Transverse colon (tissue), 4 donors: Measurements from ENCODE around the gene SLC6A4. TPM values are rescaled to one million over a fixed set of nuclear protein-coding genes. Genes with fewer than 3 reads are reported as not detected.

Experiments used
- DNase-seq: peaks from one replicate; pipeline ENCODE4 v3.0.0-alpha.2; 2019
- H3K27ac ChIP-seq, 4 donors: fragments of 200-600 bp; sonication (generic); 2 replicates each; pipeline ENCODE4 v1.5.1; 2016 to 2018; ENCODE audit warnings: inconsistent platforms in 4 of 4
- H3K27me3 ChIP-seq: fragments of 200-600 bp; sonication (generic); 2 replicates; pipeline ENCODE4 v1.5.1; 2017; ENCODE audit warnings: inconsistent platforms
- H3K36me3 ChIP-seq, 4 donors: fragments of 200-600 bp; sonication (generic); 2 replicates each; pipeline ENCODE4 v1.5.1; 2017 to 2019; ENCODE audit warnings: inconsistent platforms in 4 of 4
- H3K4me1 ChIP-seq, 4 donors: fragments of 200-600 bp; sonication (generic); 2 replicates each; pipeline ENCODE4 v1.5.1; 2017 to 2020; ENCODE audit warnings: inconsistent platforms in 4 of 4
- H3K4me3 ChIP-seq, 4 donors: fragments of 200-600 bp; sonication (generic); 1 replicate in 1 of 4; 2 replicates in 3 of 4; pipeline versions ENCODE4 v1.5.1 to v1.6.1; 2017 to 2019; ENCODE audit warnings: inconsistent platforms in 4 of 4
- H3K9me3 ChIP-seq, 2 donors: fragments of 200-600 bp; sonication (generic); 2 replicates each; pipeline ENCODE4 v1.5.1; 2017 to 2019; ENCODE audit warnings: inconsistent platforms in 2 of 2
- EP300 ChIP-seq: sonication (generic); formaldehyde crosslinking; IDR thresholded peaks from one replicate; pipeline ENCODE4 v1.6.1; 2017; ENCODE audit warnings: antibody characterized with exemption, low read depth
- POLR2A ChIP-seq: fragments of 450-650 bp; IDR thresholded peaks from one replicate; pipeline ENCODE4 v1.6.1; 2016; ENCODE audit warnings: antibody characterized with exemption, mild to moderate bottlenecking, moderate library complexity
- POLR2AphosphoS5 ChIP-seq, 3 donors: sonication (generic); formaldehyde crosslinking; IDR thresholded peaks; one replicate each; pipeline ENCODE4 v1.6.1; 2016; ENCODE audit warnings: antibody characterized with exemption in 3 of 3
- WGBS, 2 donors: methylation state at CpG; one replicate each; pipeline ENCODE4 v1.1.5; 2018; ENCODE audit warnings: low coverage in 1 of 2; 5-methylcytosine and 5-hydroxymethylcytosine counted together
- in situ Hi-C, 4 donors: fragments of 200-750 bp; cut with MboI; loops; one replicate each; pipeline versions ENCODE4 v1.15.0 to v1.15.1; 2017; ENCODE audit warnings: low sequenced_read_pairs in 3 of 4, low pct_ligation_motif_present in 1 of 4, low pct_unique_long_range_greater_than_20kb in 1 of 4
- intact Hi-C: fragments of 100-400 bp; cut with DNase I; formaldehyde crosslinking; loops from one replicate; pipeline ENCODE4 v1.15.1; 2023; ENCODE audit warnings: low total_unique reads
- total RNA-seq, 4 donors: library from RNA; depleted of rRNA; stranded (reverse); fragments of >200 nt; gene quantifications; one replicate each; pipeline ENCODE4 v1.1.0, GENCODE V29; 2016
- TF ChIP-seq, protein P1 (sequence below), 5 experiments: fragments of 200-600 bp in 3 of 5; fragments of 450-650 bp in 2 of 5; sonication (generic) in 3 of 5; IDR thresholded peaks; 1 replicate in 2 of 5; 2 replicates in 3 of 5; pipeline ENCODE4 v1.5.1; 2016 to 2017; ENCODE audit warnings: antibody characterized with exemption in 5 of 5, inconsistent platforms in 3 of 5, mild to moderate bottlenecking in 2 of 5, moderate library complexity in 1 of 5

SLC6A4 gene
- total RNA-seq, 4 donors from 2014 or later: 0.16 to 4.8 TPM; not detected in 2

DNA sequence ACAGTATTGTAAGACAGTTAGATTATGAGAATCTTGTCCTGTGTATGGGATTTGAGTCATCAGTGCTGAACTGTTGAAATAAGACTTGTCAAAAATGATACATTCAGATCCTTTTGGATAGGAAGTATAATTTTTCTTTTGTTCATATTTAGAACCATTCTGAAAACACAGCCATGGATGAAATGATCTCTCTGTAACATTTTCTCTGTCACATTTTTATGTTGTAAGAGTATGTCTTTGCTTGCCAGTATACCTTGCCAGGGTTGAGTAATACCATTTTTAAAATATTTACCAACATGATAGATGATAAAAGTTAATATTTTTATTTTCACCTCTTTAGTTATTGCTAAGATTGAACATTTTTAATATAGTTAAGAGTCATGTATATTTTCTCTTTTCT, 73.9 kb downstream of the SLC6A4 start:
- no peaks in the 10 kb centered on the region for H3K9me3 ChIP-seq
- H3K4me3 ChIP-seq: no peak overlapping the region
- TF ChIP-seq, protein P1, sequence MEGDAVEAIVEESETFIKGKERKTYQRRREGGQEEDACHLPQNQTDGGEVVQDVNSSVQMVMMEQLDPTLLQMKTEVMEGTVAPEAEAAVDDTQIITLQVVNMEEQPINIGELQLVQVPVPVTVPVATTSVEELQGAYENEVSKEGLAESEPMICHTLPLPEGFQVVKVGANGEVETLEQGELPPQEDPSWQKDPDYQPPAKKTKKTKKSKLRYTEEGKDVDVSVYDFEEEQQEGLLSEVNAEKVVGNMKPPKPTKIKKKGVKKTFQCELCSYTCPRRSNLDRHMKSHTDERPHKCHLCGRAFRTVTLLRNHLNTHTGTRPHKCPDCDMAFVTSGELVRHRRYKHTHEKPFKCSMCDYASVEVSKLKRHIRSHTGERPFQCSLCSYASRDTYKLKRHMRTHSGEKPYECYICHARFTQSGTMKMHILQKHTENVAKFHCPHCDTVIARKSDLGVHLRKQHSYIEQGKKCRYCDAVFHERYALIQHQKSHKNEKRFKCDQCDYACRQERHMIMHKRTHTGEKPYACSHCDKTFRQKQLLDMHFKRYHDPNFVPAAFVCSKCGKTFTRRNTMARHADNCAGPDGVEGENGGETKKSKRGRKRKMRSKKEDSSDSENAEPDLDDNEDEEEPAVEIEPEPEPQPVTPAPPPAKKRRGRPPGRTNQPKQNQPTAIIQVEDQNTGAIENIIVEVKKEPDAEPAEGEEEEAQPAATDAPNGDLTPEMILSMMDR (IDR thresholded peaks at IDR 0.05): no peak
- TF ChIP-seq POLR2AphosphoS5 (IDR thresholded peaks at IDR 0.05): no peak
- TF ChIP-seq EP300: no peak
- no peak for TF ChIP-seq POLR2A
- in situ Hi-C loops: no loop called here
- H3K36me3 ChIP-seq: peaks cover 0 to 7% (median 0%) of the 10 kb centered on the region in 4 donors
- DNase-seq: no peak
- H3K27ac ChIP-seq: no peak overlapping the region
- no peaks in the 10 kb centered on the region for H3K27me3 ChIP-seq
- peaks cover 0 to 9% (median 0%) of the 10 kb centered on the region in 4 donors for H3K4me1 ChIP-seq
- intact Hi-C loops: no loop called here

DNA sequence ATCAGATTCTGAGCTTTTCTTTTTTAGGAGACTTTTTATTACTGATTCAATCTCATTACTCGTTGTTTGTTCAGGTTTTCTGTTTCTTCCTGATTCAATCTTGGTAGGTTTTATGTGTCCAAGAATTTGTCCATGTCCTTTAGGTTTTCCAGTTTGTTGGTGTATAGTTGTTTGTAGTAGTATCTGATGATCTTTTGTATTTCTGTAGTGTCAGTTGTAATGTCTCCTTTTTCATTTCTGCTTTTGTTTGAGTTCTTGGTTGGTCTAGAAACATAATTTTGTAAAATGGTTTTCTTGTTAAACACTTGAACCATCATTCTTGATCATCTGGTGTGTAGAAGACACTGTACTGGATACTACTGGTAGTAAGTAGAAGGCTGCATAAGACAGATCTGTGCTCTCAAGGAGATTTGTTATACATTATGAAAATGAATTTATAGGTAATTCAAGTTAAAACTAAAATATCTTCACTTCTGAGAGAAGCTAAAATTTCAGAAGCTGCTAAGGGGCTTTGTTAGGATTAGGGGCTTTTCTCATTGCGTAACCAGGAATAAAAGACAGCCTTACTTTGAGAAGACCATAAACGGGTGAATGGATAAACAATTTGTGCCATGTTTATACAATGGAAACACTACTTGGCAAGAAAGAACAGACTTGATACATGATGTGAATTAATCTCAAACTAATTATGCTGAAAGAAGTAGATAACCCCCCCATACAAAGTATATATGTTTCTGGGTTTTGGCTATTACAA, 74.9 kb downstream of the SLC6A4 start:
- 73 to 86% methylated on average over 3 of the region's 3 CpGs for WGBS, 2 donors
- intact Hi-C loops: no loop called here
- Histone ChIP-seq H3K27me3 (no peaks in the 10 kb centered on the region), H3K27ac (no peak overlapping the region), H3K4me1 (peaks cover 0 to 9% (median 0%) of the 10 kb centered on the region in 4 donors), H3K4me3 (no peak overlapping the region), H3K36me3 (peaks cover 0 to 7% (median 0%) of the 10 kb centered on the region in 4 donors), H3K9me3 (no peaks in the 10 kb centered on the region)
- no peak for DNase-seq
- TF ChIP-seq, protein P1 (IDR thresholded peaks at IDR 0.05): no peak
- TF ChIP-seq EP300 (no peak), POLR2AphosphoS5 (IDR thresholded peaks at IDR 0.05) (no peak), POLR2A (no peak)
- in situ Hi-C loops: no loop called here

DNA sequence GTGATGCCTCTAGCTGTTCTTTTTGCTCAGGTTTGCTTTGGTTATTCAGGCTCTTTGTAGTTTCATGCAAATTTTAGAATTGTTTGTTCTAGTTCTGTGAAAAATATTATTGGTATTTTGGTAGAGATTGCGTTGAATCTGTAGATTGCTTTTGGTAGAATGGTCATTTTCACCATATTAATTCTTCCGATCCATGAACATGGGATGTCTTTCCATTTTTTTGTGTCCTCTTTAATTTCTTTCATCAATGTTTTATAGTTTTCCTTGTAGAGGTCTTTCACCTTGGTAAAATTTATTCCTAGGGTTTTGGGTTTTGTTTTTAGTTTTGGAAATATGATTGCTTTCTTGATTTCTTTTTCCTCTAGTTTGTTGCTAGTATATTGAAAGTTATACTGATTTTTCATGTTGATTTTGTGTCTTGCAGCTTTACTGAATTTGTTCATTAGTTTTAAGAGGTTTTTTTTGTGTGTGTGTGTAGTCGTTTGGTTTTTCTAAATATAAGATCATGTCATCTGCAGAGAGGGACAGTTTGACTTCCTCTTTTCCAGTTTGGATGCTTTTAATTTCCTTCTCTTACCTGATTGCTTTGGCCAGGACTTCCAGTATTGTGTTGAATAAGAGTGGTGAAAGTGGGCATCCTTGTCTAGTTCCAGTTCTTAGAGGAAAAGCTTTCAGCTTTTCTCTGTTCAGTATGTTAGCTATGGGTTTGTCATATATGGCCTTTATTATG, 76.4 kb downstream of the SLC6A4 start:
- in situ Hi-C loops: no loop called here
- 83 to 92% methylated on average over 3 of the region's 3 CpGs for WGBS, 2 donors
- Histone ChIP-seq H3K27me3 (no peaks in the 10 kb centered on the region), H3K4me3 (no peak overlapping the region), H3K4me1 (peaks cover 0 to 9% (median 0%) of the 10 kb centered on the region in 4 donors), H3K9me3 (no peaks in the 10 kb centered on the region), H3K36me3 (peaks cover 0 to 7% (median 0%) of the 10 kb centered on the region in 4 donors), H3K27ac (no peak overlapping the region)
- TF ChIP-seq, protein P1 (IDR thresholded peaks at IDR 0.05): no peak
- TF ChIP-seq EP300: no peak
- intact Hi-C loops: no loop called here
- DNase-seq: no peak

DNA sequence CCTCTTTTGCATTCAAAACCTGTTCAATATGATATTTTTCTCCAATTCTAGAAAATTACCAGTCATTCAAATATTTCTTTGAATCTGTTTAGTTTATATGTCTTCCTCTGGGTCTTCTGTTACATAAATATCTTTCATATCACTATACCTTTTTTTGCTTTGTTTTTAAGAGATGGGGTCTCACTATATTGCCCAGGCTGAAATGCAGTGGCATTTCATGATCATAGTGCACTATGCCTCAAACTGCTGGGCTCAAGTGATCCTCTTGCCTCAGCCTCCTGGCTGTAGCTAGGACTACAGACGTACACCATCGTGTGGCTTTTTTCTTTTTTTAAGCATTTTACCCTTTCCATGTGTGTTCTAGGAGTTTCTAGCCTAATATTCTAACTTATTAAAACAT, 80.1 kb downstream of the SLC6A4 start:
- no peaks in the 10 kb centered on the region for H3K9me3 ChIP-seq
- no peaks in the 10 kb centered on the region for H3K4me1 ChIP-seq
- in situ Hi-C loops (no loop called here), intact Hi-C loops (no loop called here)
- no peak for TF ChIP-seq POLR2AphosphoS5 (IDR thresholded peaks at IDR 0.05)
- TF ChIP-seq, protein P1 (IDR thresholded peaks at IDR 0.05): no peak
- no peak for TF ChIP-seq POLR2A
- TF ChIP-seq EP300: no peak
- peaks cover 0 to 7% (median 0%) of the 10 kb centered on the region in 4 donors for H3K36me3 ChIP-seq
- H3K27ac ChIP-seq: no peak overlapping the region
- DNase-seq: no peak
- H3K4me3 ChIP-seq: no peak overlapping the region
- 92 to 96% methylated on average over 2 of the region's 2 CpGs for WGBS, 2 donors
- no peaks in the 10 kb centered on the region for H3K27me3 ChIP-seq
